HG02943 (cell line): Measurements from ENCODE around the gene LIF.
A peak's percentile ranks its signal among the peaks of the same experiment; 100 is the strongest.

Experiments
- ATAC-seq: cut with Tn5 transposase; IDR thresholded peaks from one replicate; pipeline ENCODE4 v1.9.1; 2021; ENCODE audit warnings: mild to moderate bottlenecking, low read depth, moderate library complexity; ENCODE audit not compliant: unreplicated experiment

Gene LIF

DNA sequence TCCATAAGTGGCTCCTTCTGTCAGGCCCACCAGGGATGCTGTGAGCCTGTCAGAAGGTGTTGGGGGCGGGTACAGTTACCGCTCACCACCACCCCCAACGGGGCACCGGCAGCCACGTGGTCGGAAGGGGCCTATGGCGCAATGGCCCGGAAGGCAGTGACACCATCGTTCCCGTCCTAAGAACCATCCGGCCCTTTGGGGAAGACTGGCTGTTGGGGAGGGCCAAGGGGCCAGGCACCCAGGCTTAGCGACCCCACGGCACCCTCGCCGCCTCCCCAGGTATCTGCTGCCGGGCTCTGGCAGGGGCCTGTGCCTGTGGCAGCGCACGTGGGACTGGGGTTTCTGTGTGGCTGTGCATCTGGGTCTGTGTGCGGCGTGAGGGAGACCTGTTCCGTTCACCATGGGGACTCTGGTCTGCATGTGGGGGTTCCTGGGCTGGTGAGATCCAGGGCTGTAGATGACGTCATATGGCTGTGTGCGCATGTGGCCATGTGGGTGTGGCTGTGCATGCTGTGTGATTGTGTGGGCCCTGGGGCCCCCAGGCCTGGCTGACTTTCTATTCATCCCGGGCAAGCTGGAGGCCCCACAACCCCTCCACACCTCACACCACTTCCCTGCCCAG lies 19.4 kb upstream of the LIF start:
- ATAC-seq: peak; percentile 50

DNA sequence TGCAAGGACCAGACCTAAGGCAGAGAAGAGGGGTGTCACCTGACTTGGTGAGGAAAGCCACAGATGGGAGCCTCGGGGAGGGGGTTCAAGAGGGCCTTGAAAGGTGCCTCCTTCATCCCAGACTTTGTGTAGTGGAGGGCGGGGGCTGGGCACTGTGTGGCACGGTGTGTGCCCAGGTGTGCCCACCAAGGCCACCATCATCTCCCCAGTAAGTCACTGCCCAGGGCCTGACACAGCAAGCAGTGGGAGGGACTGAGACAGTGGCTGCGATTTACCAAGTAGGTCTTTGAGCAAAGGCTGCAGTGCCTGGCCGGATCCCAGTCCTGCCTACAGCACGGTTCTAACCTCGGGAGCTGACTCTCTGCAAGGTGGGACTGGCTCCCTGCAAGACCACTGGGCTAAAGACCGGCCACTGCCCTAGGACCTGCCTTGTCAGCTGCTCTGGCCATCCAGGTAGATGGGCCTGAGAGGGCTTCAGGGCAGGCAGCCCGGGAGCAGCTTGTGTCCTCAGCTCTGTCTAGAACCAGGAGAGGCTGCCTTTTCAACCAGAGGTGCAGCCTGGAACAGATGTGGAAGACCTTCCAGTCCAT lies 18.7 kb upstream of the LIF start:
- no peak for ATAC-seq

GRCh38 chr22:30263883-30264282 lies 17.3 kb upstream of the LIF start:
- ATAC-seq: no peak

DNA sequence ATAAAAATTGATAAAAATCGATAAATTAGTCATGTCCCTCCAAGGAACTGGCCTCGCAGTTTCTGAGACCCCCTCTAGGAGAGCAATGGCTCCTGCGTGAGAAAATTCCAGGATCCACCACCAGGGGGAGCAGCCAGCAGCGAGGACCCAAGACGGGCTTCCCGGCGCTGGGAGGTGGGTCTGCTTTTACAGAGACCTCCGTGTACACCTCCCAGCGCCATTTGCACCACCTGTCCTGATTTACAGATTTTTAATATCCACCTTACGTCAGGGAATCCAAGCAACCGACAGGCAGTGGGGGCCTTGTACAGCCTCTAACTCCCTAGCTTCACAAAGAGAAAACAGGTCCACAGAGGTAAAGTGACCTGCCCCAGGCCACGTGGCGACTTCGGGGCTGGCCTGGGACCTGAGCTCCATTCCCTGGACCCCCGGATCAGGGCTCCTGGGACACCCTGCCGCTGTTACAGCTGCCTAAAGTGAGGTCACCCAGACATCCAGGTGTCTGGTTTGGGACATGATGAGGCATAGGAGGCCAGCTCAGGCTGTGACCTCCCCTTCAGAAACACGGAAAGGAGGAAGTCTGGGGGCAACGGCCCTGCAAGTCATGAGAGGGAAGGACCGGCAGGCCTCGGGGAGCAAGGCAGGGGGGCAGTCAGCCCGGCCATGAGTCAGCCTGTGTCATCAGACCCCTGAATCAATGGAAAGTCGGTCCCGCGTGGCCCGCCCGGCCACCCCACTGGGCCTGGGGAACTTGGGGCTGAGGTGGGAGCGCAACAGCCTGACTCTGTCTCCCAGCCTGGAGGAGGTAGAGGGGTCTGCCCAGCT lies 16.6 kb upstream of the LIF start:
- ATAC-seq: no peak

DNA sequence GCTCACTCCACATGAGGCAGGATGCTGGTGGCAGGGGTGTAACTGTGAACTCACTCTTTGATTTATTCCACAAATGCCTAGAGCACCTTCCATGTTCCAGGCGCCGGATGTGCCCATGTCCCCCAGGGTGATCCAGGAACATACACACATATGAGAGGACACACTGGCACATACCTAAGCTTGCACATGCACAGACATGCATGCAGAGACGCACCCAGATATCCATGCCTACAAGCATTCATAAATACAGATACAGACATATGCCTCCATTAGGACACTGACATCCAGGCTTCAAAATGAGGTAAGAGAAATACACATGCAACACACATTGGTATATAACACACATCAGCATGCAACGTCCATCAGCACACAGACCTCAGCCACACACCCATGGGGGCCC lies 15.6 kb upstream of the LIF start:
- no peak for ATAC-seq

- ATAC-seq: no peak
Observed at GRCh38 chr22:30261134-30261533, 14.6 kb upstream of the LIF start.

DNA sequence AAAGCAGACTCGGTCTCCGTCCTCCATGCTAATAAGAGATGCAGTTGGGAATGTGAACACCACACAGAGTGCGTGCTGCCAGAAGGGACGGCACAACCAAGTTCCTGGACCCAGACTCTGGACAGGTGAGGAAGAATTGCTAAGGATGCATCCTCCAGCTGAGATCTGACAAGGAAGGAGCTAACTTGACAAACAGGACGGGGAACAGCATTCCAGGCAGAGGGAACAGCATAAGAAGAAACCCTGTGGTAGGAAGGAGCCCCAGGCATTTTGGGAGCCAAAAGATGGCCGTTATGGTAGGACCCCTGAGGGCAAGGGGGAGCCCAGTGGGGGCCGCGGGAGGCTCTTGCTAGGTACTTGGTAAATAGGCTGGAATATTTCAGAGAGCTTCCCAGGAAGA lies 14.1 kb upstream of the LIF start:
- no peak for ATAC-seq

GRCh38 chr22:30260276-30260675 lies 13.7 kb upstream of the LIF start:
- ATAC-seq: no peak

DNA sequence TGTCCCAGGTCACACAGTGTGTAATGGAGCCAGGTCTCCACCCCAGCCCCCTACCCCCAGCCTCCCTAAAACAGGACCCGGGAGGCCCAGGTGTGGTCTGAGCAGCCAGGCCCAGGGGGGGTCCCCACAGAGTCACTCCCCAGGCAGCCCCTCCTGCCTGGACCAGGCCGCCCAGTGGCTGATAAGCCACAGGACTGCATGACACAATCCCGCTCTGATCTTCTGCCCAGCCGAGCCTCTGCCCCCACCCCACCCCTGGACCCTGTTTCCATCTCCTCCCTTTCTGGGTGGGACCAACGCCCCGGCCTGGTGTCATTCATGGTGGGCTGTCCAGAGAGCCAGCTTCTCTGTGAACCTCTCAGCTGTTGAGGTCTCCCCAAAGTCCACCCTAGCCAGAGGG lies 7.8 kb upstream of the LIF start:
- ATAC-seq: no peak

DNA sequence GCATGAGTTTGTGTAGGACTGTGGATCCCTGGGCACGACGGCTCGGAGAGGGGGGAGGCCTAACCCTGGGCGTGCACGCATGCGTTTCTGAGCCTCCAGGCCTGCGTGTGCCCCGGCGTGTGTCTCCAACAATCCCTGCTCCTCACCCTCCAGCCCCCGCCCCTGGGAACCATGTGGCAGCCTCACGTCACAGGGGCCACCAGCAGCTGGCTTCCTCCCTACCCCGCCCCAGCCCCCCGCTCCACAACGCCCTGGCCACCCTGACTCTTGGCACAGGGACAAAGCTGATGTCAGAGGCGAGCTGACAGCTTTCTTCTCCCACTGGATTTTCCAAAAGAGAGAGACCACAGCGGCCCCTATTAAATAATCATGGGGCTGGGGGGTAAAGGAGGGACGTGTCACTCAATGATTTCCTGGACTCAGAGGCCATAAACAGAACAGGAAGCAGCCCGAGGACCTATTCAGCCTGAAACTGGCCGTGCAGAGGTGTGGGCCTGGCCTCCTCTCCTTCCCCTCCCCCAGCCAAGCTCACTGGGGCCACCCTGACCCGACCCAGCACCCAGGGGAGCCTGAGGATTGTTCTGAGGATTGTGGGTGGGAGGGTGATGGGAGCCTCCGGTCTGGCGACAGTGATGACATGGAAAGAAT lies 6.8 kb upstream of the LIF start:
- ATAC-seq: no peak

DNA sequence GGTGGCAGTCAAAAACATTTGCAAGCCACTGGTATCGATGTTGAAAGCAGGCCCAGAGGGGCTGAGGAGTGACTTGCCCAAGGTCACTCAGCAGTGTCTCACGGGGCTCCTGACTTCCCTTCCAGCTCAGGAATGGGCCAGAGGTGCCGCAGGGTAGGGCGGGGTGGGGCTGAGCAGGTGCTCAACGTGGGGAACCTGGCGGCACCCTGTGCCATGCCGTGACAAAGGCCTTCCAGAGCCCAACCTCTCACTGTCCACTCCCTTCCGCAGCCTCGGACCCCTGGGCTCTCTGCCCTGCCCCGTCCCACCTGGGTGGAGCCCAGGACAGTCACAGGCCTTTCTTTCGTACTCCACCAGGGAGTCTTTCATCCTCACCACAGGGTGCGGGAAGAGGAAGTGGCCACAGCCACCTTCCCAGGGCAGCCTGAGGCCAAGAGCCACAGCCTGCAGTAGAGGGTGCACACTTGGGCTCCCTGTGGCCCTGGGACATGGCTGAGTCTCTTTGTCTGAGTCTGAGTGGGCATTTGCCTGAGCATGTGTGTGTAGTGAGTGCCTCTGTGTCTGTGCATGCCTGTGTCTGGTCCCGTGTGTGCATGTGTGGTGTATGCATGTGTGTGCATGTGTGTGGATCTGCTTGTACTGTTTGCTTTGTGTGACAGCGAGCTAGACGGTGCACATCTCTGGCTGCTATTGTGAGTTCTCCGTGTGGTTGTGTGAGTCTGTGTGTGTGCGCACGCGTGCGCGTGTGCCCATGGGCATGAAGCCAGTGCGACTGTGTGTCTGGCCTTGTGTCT lies 6.0 kb upstream of the LIF start:
- ATAC-seq: no peak

GRCh38 chr22:30251711-30252110 lies 5.2 kb upstream of the LIF start:
- no peak for ATAC-seq

GRCh38 chr22:30250661-30251267 lies 4.2 kb upstream of the LIF start:
- no peak for ATAC-seq

GRCh38 chr22:30250039-30250565 lies 3.5 kb upstream of the LIF start:
- ATAC-seq: no peak

DNA sequence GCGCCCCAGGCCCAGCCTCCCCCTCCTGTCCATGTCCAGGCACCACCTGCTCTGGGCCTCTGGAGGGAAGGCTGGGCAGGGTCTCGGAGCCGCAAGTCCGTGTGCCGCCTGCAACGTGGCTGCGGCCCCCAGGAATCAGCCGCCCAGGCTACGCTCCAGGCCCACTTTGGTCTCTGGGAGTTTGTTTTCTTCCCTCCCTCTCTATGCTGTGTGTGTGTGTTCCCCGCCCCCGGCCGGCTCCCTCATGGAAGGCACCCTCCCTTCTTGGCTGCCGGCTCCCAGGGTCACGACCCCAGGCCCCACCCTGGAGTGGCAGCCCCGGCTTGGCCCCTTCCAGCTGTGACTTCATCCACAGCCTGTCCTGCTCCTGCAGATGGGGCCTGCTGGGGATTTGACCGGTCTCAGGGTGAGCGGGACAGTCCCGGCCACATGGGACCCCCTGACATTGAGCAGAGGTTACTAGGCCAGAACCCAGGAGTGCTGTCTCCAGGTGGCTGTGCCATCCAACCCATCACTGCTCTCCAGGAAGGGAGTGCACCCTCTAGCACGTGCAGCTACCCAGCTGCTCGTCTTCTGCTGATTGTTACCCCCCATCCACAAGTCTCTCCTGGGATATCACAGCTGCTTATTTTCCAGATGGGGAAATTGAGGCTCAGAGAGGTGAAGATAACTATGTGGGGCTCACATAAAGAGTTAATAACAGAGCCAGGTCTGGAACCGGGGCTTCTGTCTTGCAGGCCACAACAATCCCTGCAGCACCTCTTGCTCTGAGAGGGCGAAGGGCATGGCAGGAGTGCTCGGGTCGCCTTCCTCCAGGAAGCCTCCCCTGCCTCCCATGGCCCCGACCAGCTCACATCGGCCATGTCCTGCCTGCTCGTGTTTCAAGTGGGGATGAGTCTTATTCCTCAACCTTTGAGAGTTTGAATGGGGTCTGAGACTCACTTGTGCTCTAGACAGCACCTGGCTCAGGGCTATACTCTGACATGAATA lies 2.8 kb upstream of the LIF start:
- no peak for ATAC-seq

DNA sequence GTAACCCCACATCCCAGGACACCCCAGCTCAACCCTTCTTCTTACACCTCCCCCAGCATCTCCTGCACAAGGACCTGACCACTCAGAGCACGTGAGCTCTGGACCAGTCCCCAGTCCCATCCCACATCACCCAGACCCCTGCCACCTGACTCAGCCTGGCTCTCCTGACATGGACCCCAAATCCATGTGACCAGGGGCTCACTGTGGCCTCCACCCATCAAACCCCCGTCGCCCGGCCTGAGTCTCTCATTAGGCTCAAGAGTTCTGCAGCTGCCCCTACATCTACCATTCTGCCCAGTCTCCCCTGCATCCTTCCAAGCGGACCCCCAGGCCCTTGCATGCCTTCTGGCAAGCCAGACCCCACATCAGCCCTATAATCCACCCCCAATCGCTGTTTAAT lies 1.9 kb upstream of the LIF start:
- no peak for ATAC-seq

- ATAC-seq: no peak
Observed at GRCh38 chr22:30247974-30248373, 1.4 kb upstream of the LIF start.

DNA sequence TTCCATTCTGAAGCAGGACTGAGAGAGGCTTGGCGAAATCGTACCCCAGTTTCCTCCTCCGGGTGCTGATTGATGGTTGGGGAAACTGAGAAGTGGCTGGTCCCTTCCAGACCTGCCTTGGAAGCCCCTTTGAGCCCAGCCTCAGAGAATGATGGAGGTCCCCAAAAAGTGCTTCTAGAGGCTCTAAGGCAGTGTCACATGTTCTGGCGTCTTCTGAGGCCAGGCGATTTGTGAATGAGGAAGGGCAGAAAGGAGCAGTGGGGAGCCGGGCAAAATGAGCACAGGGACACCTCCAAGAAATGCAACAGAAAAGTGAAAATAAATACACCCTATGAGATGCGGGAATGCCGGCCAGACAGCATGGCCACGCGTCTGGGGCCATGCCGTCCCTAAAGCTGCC lies 1.0 kb upstream of the LIF start:
- no peak for ATAC-seq
